GM12872 (cell line): Measurements from ENCODE around the gene EP400.

ENCODE experiments used
- CTCF ChIP-seq: IDR thresholded peaks from 3 replicates; pipeline ENCODE4 v1.5.1; 2011; ENCODE audit warnings: low read depth, mild to moderate bottlenecking, low read length, moderate library complexity; ENCODE audit not compliant: insufficient read depth

EP400 gene

GRCh38 chr12:131934535-131934934 is 15.2 kb upstream of the EP400 start:
- TF ChIP-seq CTCF: no peak

GRCh38 chr12:131938082-131938481 is 11.7 kb upstream of the EP400 start:
- no peak for TF ChIP-seq CTCF

GRCh38 chr12:131939007-131939406 is 10.7 kb upstream of the EP400 start:
- no peak for TF ChIP-seq CTCF

- TF ChIP-seq CTCF: no peak
These were observed 9.6 kb upstream of the EP400 start for GRCh38 chr12:131940141-131940547.

GRCh38 chr12:131941116-131941986 is 8.4 kb upstream of the EP400 start:
- TF ChIP-seq CTCF: no peak

GRCh38 chr12:131941987-131942341 is 7.8 kb upstream of the EP400 start:
- TF ChIP-seq CTCF: no peak

GRCh38 chr12:131942671-131943070 is 7.1 kb upstream of the EP400 start:
- no peak for TF ChIP-seq CTCF
